Type B pancreatic cell (in vitro differentiated cells): ENCODE measurements around the gene VMP1. TPM values are rescaled to one million over a fixed set of nuclear protein-coding genes. Genes with fewer than 3 reads are reported as not detected.

Experiments used
- DNase-seq: peaks from one replicate; pipeline ENCODE4 v3.0.0; 2021; ENCODE audit warnings: mixed read lengths; ENCODE audit not compliant: unreplicated experiment; ENCODE audit errors: extremely low spot score
- H3K27ac Mint-ChIP-seq: 2 replicates; pipeline ENCODE4 v1.8.0; 2021; ENCODE audit warnings: mild to moderate bottlenecking, mixed read lengths
- H3K27me3 Mint-ChIP-seq: 2 replicates; pipeline ENCODE4 v1.8.0; 2021; ENCODE audit warnings: mixed read lengths
- H3K36me3 Mint-ChIP-seq: 2 replicates; pipeline ENCODE4 v1.8.0; 2021; ENCODE audit warnings: mixed read lengths
- H3K4me1 Mint-ChIP-seq: one replicate; pipeline ENCODE4 v1.8.0; 2021; ENCODE audit warnings: mixed read lengths; ENCODE audit not compliant: unreplicated experiment
- H3K4me3 Mint-ChIP-seq: 2 replicates; pipeline ENCODE4 v1.8.0; 2021; ENCODE audit warnings: mild to moderate bottlenecking, mixed read lengths
- H3K9me3 Mint-ChIP-seq: 2 replicates; pipeline ENCODE4 v1.8.0; 2021; ENCODE audit warnings: mixed read lengths
- CTCF ChIP-seq: fragments of 200-600 bp; sonication (generic); conservative IDR thresholded peaks from 2 replicates; pipeline ENCODE4 v1.5.0; 2021; ENCODE audit warnings: antibody characterized with exemption, mild to moderate bottlenecking
- total RNA-seq: library from RNA; stranded (reverse); gene quantifications from 2 replicates; pipeline ENCODE4 v1.2.1, GENCODE V29; 2021; ENCODE audit warnings: low replicate concordance

VMP1 gene
- total RNA-seq, 1 donor from 2014 or later = 124 TPM

GRCh38 chr17:59743842-59744241 is 36.4 kb downstream of the VMP1 start:
- no peak for DNase-seq
- no peaks in the 10 kb centered on the region for H3K27me3 Mint-ChIP-seq
- peaks cover 23% of the 10 kb centered on the region for H3K36me3 Mint-ChIP-seq
- H3K4me1 Mint-ChIP-seq = no peaks in the 10 kb centered on the region
- no peak for TF ChIP-seq CTCF
- no peak overlapping the region for H3K4me3 Mint-ChIP-seq
- no peaks in the 10 kb centered on the region for H3K9me3 Mint-ChIP-seq
- no peak overlapping the region for H3K27ac Mint-ChIP-seq

- TF ChIP-seq CTCF = no peak
- DNase-seq = no peak
- Mint-ChIP-seq H3K4me3 (no peak overlapping the region), H3K36me3 (peaks cover 23% of the 10 kb centered on the region), H3K27me3 (no peaks in the 10 kb centered on the region), H3K4me1 (no peaks in the 10 kb centered on the region), H3K27ac (no peak overlapping the region), H3K9me3 (no peaks in the 10 kb centered on the region)
Observed at GRCh38 chr17:59745040-59745439, 37.6 kb downstream of the VMP1 start.

GRCh38 chr17:59746849-59747445 is 39.5 kb downstream of the VMP1 start:
- no peaks in the 10 kb centered on the region for H3K9me3 Mint-ChIP-seq
- H3K4me1 Mint-ChIP-seq = no peaks in the 10 kb centered on the region
- TF ChIP-seq CTCF = peak; percentile 78
- H3K27me3 Mint-ChIP-seq = no peaks in the 10 kb centered on the region
- H3K36me3 Mint-ChIP-seq = peaks cover 15% of the 10 kb centered on the region
- H3K4me3 Mint-ChIP-seq = no peak overlapping the region
- H3K27ac Mint-ChIP-seq = no peak overlapping the region
- DNase-seq = no peak

- Mint-ChIP-seq H3K9me3 (no peaks in the 10 kb centered on the region), H3K27me3 (no peaks in the 10 kb centered on the region), H3K36me3 (peaks cover 8% of the 10 kb centered on the region), H3K4me3 (no peak overlapping the region), H3K27ac (no peak overlapping the region), H3K4me1 (no peaks in the 10 kb centered on the region)
- no peak for TF ChIP-seq CTCF
- DNase-seq = no peak
Observed at GRCh38 chr17:59748591-59748990, 41.1 kb downstream of the VMP1 start.

- H3K27ac Mint-ChIP-seq = no peak overlapping the region
- no peaks in the 10 kb centered on the region for H3K9me3 Mint-ChIP-seq
- peaks cover 10% of the 10 kb centered on the region for H3K4me1 Mint-ChIP-seq
- DNase-seq = no peak
- no peak for TF ChIP-seq CTCF
- H3K27me3 Mint-ChIP-seq = no peaks in the 10 kb centered on the region
- no peak overlapping the region for H3K4me3 Mint-ChIP-seq
- peaks cover 2% of the 10 kb centered on the region for H3K36me3 Mint-ChIP-seq
Observed at GRCh38 chr17:59751955-59752413, 44.5 kb downstream of the VMP1 start.

GRCh38 chr17:59752446-59752845 is 45.0 kb downstream of the VMP1 start:
- H3K4me3 Mint-ChIP-seq = no peak overlapping the region
- H3K4me1 Mint-ChIP-seq = peaks cover 11% of the 10 kb centered on the region
- H3K27ac Mint-ChIP-seq = no peak overlapping the region
- no peak for DNase-seq
- no peaks in the 10 kb centered on the region for H3K27me3 Mint-ChIP-seq
- H3K36me3 Mint-ChIP-seq = no peaks in the 10 kb centered on the region
- H3K9me3 Mint-ChIP-seq = no peaks in the 10 kb centered on the region
- no peak for TF ChIP-seq CTCF
